PFSK-1 (cell line): ENCODE data around the gene IGLON5.
A peak's percentile ranks its signal among the peaks of the same experiment; 100 is the strongest.

ENCODE experiments used
- FOXP2 ChIP-seq: optimal IDR thresholded peaks from 2 replicates; pipeline ENCODE3; 2011; ENCODE audit warnings: borderline replicate concordance, control low read depth, inconsistent platforms; ENCODE audit not compliant: insufficient read depth; ENCODE audit errors: extremely low read length, extremely low read depth
- POLR2AphosphoS5 ChIP-seq: IDR thresholded peaks from 2 replicates; pipeline ENCODE4 v1.6.1; 2012; ENCODE audit warnings: low read depth, mild to moderate bottlenecking, control low read depth, low read length, moderate library complexity
- REST ChIP-seq, 2 experiments: IDR thresholded peaks; 2 replicates each; pipeline versions ENCODE4 v1.6.1 to v1.8.0; 2011 to 2012; ENCODE audit warnings: low read depth in 2 of 2, low read length in 2 of 2, control low read depth in 1 of 2, inconsistent platforms in 1 of 2, mild to moderate bottlenecking in 1 of 2, moderate library complexity in 1 of 2; ENCODE audit not compliant: insufficient read depth in 1 of 2
- SIN3A ChIP-seq: IDR thresholded peaks from 2 replicates; pipeline ENCODE4 v1.6.1; 2012; ENCODE audit warnings: mild to moderate bottlenecking, low read length, moderate library complexity, borderline replicate concordance; ENCODE audit not compliant: insufficient read depth
- TAF1 ChIP-seq: IDR thresholded peaks from 2 replicates; pipeline ENCODE4 v1.6.1; 2012; ENCODE audit warnings: low read length, control low read depth, borderline replicate concordance; ENCODE audit not compliant: insufficient read depth

IGLON5 gene

GRCh38 chr19:51339687-51340656, 28.5 kb downstream of the IGLON5 start:
- peak; percentile 69; the same call in 1 of the 2 replicates for TF ChIP-seq POLR2AphosphoS5
- TF ChIP-seq FOXP2: peak; percentile 14
- no peak; the same call in 1 of the 2 replicates for TF ChIP-seq TAF1

GRCh38 chr19:51341066-51341465, 29.6 kb downstream of the IGLON5 start:
- TF ChIP-seq POLR2AphosphoS5 (no peak), SIN3A (no peak)

- peak; percentile 68 to 80 for TF ChIP-seq REST (IDR thresholded peaks at IDR 0.05; ENCODE audit: insufficient read depth in 1 of 2, low read depth in 2 of 2, low read length in 2 of 2)
- TF ChIP-seq FOXP2: no peak
These were observed 30.6 kb downstream of the IGLON5 start, which contains the start of gene VSIG10L for GRCh38 chr19:51341976-51342580. Gene VSIG10L (minus strand): TSS chr19:51342139. CDS start chr19:51342124, 15 bp downstream.

GRCh38 chr19:51342631-51343569, 31.5 kb downstream of the IGLON5 start:
- TF ChIP-seq FOXP2 (no peak), TAF1 (no peak), REST (IDR thresholded peaks at IDR 0.05; ENCODE audit: insufficient read depth in 1 of 2, low read depth in 2 of 2, low read length in 2 of 2) (no peak), SIN3A (no peak), POLR2AphosphoS5 (no peak)

GRCh38 chr19:51345076-51345620, 33.7 kb downstream of the IGLON5 start:
- TF ChIP-seq POLR2AphosphoS5 (no peak), SIN3A (no peak), TAF1 (no peak), FOXP2 (no peak), REST (IDR thresholded peaks at IDR 0.05; ENCODE audit: insufficient read depth in 1 of 2, low read depth in 2 of 2, low read length in 2 of 2) (no peak)

- TF ChIP-seq TAF1 (no peak), FOXP2 (no peak), REST (IDR thresholded peaks at IDR 0.05; ENCODE audit: insufficient read depth in 1 of 2, low read depth in 2 of 2, low read length in 2 of 2) (no peak), SIN3A (no peak), POLR2AphosphoS5 (no peak)
These were observed 35.3 kb downstream of the IGLON5 start for GRCh38 chr19:51346742-51347141.
